IMR-90 (cell line): Measurements from ENCODE around the gene NDUFAB1. TPM values are rescaled to one million over a fixed set of nuclear protein-coding genes. Genes with fewer than 3 reads are reported as not detected.

Experiments used
- ATAC-seq: fragments of 200-7000 bp; cut with Tn5 transposase; 2 replicates; pipeline ENCODE4 v1.9.1; 2020; ENCODE audit warnings: low read depth, mild to moderate bottlenecking, moderate library complexity
- BruUV-seq: library from RNA; stranded (reverse); fragments of 400-500 nt; replicated peaks from 2 replicates; lab custom pipeline; 2021; lab: Mats Ljungman, UMichigan
- CTCF ChIA-PET: fragments of 300-600 bp; formaldehyde crosslinking; extraction: SDS; loops from one replicate; lab custom pipeline; 2021; ENCODE audit warnings: antibody characterized with exemption; lab: Yijun Ruan, JAX
- POLR2A ChIA-PET: fragments of 300-600 bp; sonication (Branson Sonifier 250); formaldehyde crosslinking; loops from one replicate; lab custom pipeline; 2022; ENCODE audit warnings: antibody characterized with exemption; ENCODE audit not compliant: unreplicated experiment; lab: Charles Lee
- DNase-seq: peaks from one replicate; pipeline ENCODE4 v3.0.0; 2013
- H2AFZ ChIP-seq: replicated peaks from 2 replicates; pipeline ENCODE3; 2013; ENCODE audit warnings: low read length, mild to moderate bottlenecking; ENCODE audit not compliant: poor library complexity
- H2AK5ac ChIP-seq: 2 replicates; pipeline ENCODE4 v1.6.1; 2013; ENCODE audit warnings: low read depth, low read length, inconsistent platforms
- H2AK9ac ChIP-seq: replicated peaks from 2 replicates; pipeline ENCODE3; 2013; ENCODE audit warnings: mild to moderate bottlenecking, low read depth, low read length, moderate library complexity; ENCODE audit not compliant: poor library complexity
- H2BK120ac ChIP-seq: 2 replicates; pipeline ENCODE4 v1.6.1; 2013; ENCODE audit warnings: low read depth, low read length, inconsistent platforms
- H2BK15ac ChIP-seq: 3 replicates; pipeline ENCODE4 v1.6.1; 2013; ENCODE audit warnings: low read depth, low read length, inconsistent platforms
- H2BK20ac ChIP-seq: 2 replicates; pipeline ENCODE4 v1.6.1; 2013; ENCODE audit warnings: low read depth, mild to moderate bottlenecking, inconsistent platforms, low read length, moderate library complexity
- H2BK5ac ChIP-seq: 2 replicates; pipeline ENCODE4 v1.6.1; 2013; ENCODE audit warnings: mild to moderate bottlenecking, low read depth, low read length, inconsistent platforms; ENCODE audit not compliant: poor library complexity, severe bottlenecking
- H3K14ac ChIP-seq: replicated peaks from 2 replicates; pipeline ENCODE4 v1.6.1; 2013; ENCODE audit warnings: low read depth, low read length, inconsistent platforms
- H3K18ac ChIP-seq: 2 replicates; pipeline ENCODE4 v1.6.1; 2013; ENCODE audit warnings: low read depth, low read length, control low read depth
- H3K23ac ChIP-seq: 2 replicates; pipeline ENCODE4 v1.6.1; 2013; ENCODE audit warnings: low read depth, low read length, inconsistent platforms
- H3K27ac ChIP-seq: 2 replicates; pipeline ENCODE4 v1.5.1; 2013; ENCODE audit warnings: mild to moderate bottlenecking, control low read depth, low read length; ENCODE audit not compliant: insufficient read depth
- H3K27me3 ChIP-seq: 2 replicates; pipeline ENCODE4 v1.6.1; 2013; ENCODE audit warnings: low read length; ENCODE audit not compliant: control insufficient read depth, insufficient read depth
- H3K36me3 ChIP-seq: 2 replicates; pipeline ENCODE4 v1.6.1; 2013; ENCODE audit warnings: low read length, mixed read lengths; ENCODE audit not compliant: control insufficient read depth, insufficient read depth
- H3K4ac ChIP-seq: 2 replicates; pipeline ENCODE4 v1.6.1; 2013; ENCODE audit warnings: low read depth, low read length, inconsistent platforms
- H3K4me1 ChIP-seq: 2 replicates; pipeline ENCODE4 v1.6.1; 2013; ENCODE audit warnings: low read length, mixed read lengths; ENCODE audit not compliant: control insufficient read depth, insufficient read depth
- H3K4me2 ChIP-seq: 2 replicates; pipeline ENCODE4 v1.6.1; 2013; ENCODE audit warnings: low read depth, mild to moderate bottlenecking, control low read depth, low read length, moderate library complexity
- H3K4me3 ChIP-seq: 2 replicates; pipeline ENCODE4 v1.5.1; 2013; ENCODE audit warnings: low read depth, mild to moderate bottlenecking, control low read depth, low read length, moderate library complexity; ENCODE audit not compliant: insufficient read depth
- H3K56ac ChIP-seq: 2 replicates; pipeline ENCODE4 v1.6.1; 2013; ENCODE audit warnings: low read length, inconsistent platforms; ENCODE audit not compliant: insufficient read depth; ENCODE audit errors: extremely low read depth
- H3K79me1 ChIP-seq, 2 experiments: 2 replicates each; pipeline ENCODE4 v1.6.1; 2013; ENCODE audit warnings: low read length in 2 of 2, inconsistent platforms in 1 of 2, low read depth in 1 of 2
- H3K9ac ChIP-seq: 2 replicates; pipeline ENCODE4 v1.6.1; 2013; ENCODE audit warnings: low read depth, low read length, control low read depth
- H3K9me1 ChIP-seq: 2 replicates; pipeline ENCODE4 v1.6.1; 2013; ENCODE audit warnings: low read length, inconsistent platforms; ENCODE audit not compliant: insufficient read depth
- H3K9me3 ChIP-seq: 2 replicates; pipeline ENCODE4 v1.6.1; 2013; ENCODE audit warnings: low read length; ENCODE audit not compliant: control insufficient read depth, insufficient read depth
- H4K20me1 ChIP-seq: 2 replicates; pipeline ENCODE4 v1.6.1; 2013; ENCODE audit warnings: low read length, inconsistent platforms; ENCODE audit not compliant: insufficient read depth
- H4K5ac ChIP-seq: 2 replicates; pipeline ENCODE4 v1.6.1; 2013; ENCODE audit warnings: mild to moderate bottlenecking, low read depth, low read length, control low read depth
- H4K8ac ChIP-seq, 2 experiments: 2 replicates each; pipeline ENCODE4 v1.6.1; 2013; ENCODE audit warnings: low read depth in 2 of 2, low read length in 2 of 2, control low read depth in 1 of 2, inconsistent platforms in 1 of 2
- H4K91ac ChIP-seq: 2 replicates; pipeline ENCODE4 v1.6.1; 2013; ENCODE audit warnings: low read depth, low read length, inconsistent platforms; ENCODE audit not compliant: insufficient read depth
- MAZ ChIP-seq: IDR thresholded peaks from 2 replicates; pipeline ENCODE4 v1.6.1; 2012; ENCODE audit warnings: low read depth, mild to moderate bottlenecking, low read length, improper control_type of control experiment, moderate library complexity, borderline replicate concordance
- POLR2A ChIP-seq: IDR thresholded peaks from 2 replicates; pipeline ENCODE4 v1.6.1; 2012; ENCODE audit warnings: mild to moderate bottlenecking, low read depth, low read length
- SMC3 ChIP-seq: fragments of 150-350 bp; IDR thresholded peaks from 2 replicates; pipeline ENCODE4 v1.6.1; 2016; ENCODE audit warnings: low read depth, mild to moderate bottlenecking, antibody characterized with exemption, low read length, moderate library complexity
- WGBS, 2 experiments: methylation state at CpG; one replicate each; pipeline versions ENCODE4 v1.1.5 to v1.1.7; 2013; ENCODE audit warnings: missing lambda C conversion rate in 2 of 2; ENCODE audit not compliant: insufficient read length in 1 of 2; ENCODE audit errors: extremely low coverage in 2 of 2; 5-methylcytosine and 5-hydroxymethylcytosine counted together
- dilution Hi-C: fragments of 300-500 bp; cut with HindIII; formaldehyde crosslinking; loops from one replicate; pipeline ENCODE4 v1.14.3; 2018; ENCODE audit warnings: low sequenced_read_pairs; ENCODE audit not compliant: unreplicated experiment
- in situ Hi-C: fragments of 300-500 bp; cut with MboI; formaldehyde crosslinking; loops from 3 replicates; pipeline ENCODE4 v1.14.3; 2019; ENCODE audit warnings: low sequenced_read_pairs, inconsistent platforms, mixed read lengths
- intact Hi-C: fragments of 100-400 bp; cut with micrococcal nuclease; formaldehyde crosslinking; loops from 2 replicates; pipeline ENCODE4 v1.10.0; 2022
- polyA plus RNA-seq, 3 experiments: library from polyadenylated mRNA; depleted of rRNA; stranded (reverse); fragments of >200 nt; gene quantifications; 2 replicates each; pipeline ENCODE4 v1.2.3, GENCODE V29; 2012; ENCODE audit warnings: low replicate concordance in 1 of 3
- total RNA-seq: library from RNA; depleted of rRNA; stranded (reverse); fragments of >200 nt; gene quantifications from 2 replicates; pipeline ENCODE4 v1.2.3, GENCODE V29; 2012

NDUFAB1 gene
- total and polyA plus RNA-seq, 2 of the 4 experiments (the other 2 are of a cell fraction), result 117 to 146 TPM

GRCh38 chr16:23570992-23571632 lies 25.0 kb downstream of the NDUFAB1 start:
- ATAC-seq, result no peak
- POLR2A ChIA-PET, result no interaction called here

More at GRCh38 chr16:23570992-23571632, 25.0 kb downstream of the NDUFAB1 start:
- TF ChIP-seq MAZ (no peak), POLR2A (no peak), SMC3 (no peak)
- WGBS, 2 experiments, result 100% methylated on average over 1 of the region's 8 CpGs; no CpG with 5 or more reads in 1 of the 2 experiments
- intact Hi-C loops (no loop called here), in situ Hi-C loops (loop anchor here (5.0 kb wide), 2 partner anchors 49 to 51 kb away; no protein-coding TSS in a partner anchor), dilution Hi-C loops (no loop called here)
- H4K5ac ChIP-seq, result no peak overlapping the region
- CTCF ChIA-PET, result no interaction called here
- H3K9me1 ChIP-seq, result peaks cover 3% of the 10 kb centered on the region; the same call in 1 of the 2 replicates
- peak overlapping the region; percentile 1 for H2AFZ ChIP-seq
- peaks cover 18% of the 10 kb centered on the region for H4K20me1 ChIP-seq
- no peak overlapping the region for H4K91ac ChIP-seq
- no peak overlapping the region for H3K27ac ChIP-seq
- H3K14ac ChIP-seq, result no peak overlapping the region
- H3K27me3 ChIP-seq, result no peaks in the 10 kb centered on the region
- BruUV-seq, result no TSS peak
- H3K4ac ChIP-seq, result no peak overlapping the region
- no peak overlapping the region for H2BK120ac ChIP-seq
- no peak overlapping the region for H3K18ac ChIP-seq
- H2AK9ac ChIP-seq, result no peak overlapping the region
- H3K23ac ChIP-seq, result no peak overlapping the region
- no peak overlapping the region for H2BK15ac ChIP-seq
- no peak for DNase-seq
- no peak overlapping the region for H2BK20ac ChIP-seq
- H3K79me1 ChIP-seq, result peaks cover 8 to 26% of the 10 kb centered on the region in 2 experiments
- no peak overlapping the region for H3K56ac ChIP-seq
- no peak overlapping the region for H2BK5ac ChIP-seq
- H3K4me3 ChIP-seq, result no peak overlapping the region
- H3K4me1 ChIP-seq, result no peaks in the 10 kb centered on the region
- H2AK5ac ChIP-seq, result no peak overlapping the region
- H4K8ac ChIP-seq, result no peak overlapping the region
- peaks cover 76% of the 10 kb centered on the region for H3K36me3 ChIP-seq
- no peak overlapping the region for H3K4me2 ChIP-seq
- H3K9me3 ChIP-seq, result no peaks in the 10 kb centered on the region
- no peak overlapping the region for H3K9ac ChIP-seq
